Upper lobe of left lung (tissue), 4 donors: ENCODE data around the gene STK11.

Source experiments
- POLR2A ChIP-seq, 4 donors: fragments of 450-650 bp; IDR thresholded peaks; one replicate each; pipeline ENCODE4 v1.5.1; 2016 to 2017; ENCODE audit warnings: antibody characterized with exemption in 4 of 4, mild to moderate bottlenecking in 2 of 4
- TF ChIP-seq, protein P1 (sequence below), 6 experiments: fragments of 450-650 bp in 4 of 6; fragments of 200-600 bp in 2 of 6; sonication (generic) in 2 of 6; IDR thresholded peaks; one replicate each; pipeline ENCODE4 v1.5.1; 2016 to 2019; ENCODE audit warnings: antibody characterized with exemption in 6 of 6

GRCh38 chr19:1161716-1162115 is 43.9 kb upstream of the STK11 start:
- no peak for TF ChIP-seq POLR2A (IDR thresholded peaks at IDR 0.05)
- TF ChIP-seq, protein P1, sequence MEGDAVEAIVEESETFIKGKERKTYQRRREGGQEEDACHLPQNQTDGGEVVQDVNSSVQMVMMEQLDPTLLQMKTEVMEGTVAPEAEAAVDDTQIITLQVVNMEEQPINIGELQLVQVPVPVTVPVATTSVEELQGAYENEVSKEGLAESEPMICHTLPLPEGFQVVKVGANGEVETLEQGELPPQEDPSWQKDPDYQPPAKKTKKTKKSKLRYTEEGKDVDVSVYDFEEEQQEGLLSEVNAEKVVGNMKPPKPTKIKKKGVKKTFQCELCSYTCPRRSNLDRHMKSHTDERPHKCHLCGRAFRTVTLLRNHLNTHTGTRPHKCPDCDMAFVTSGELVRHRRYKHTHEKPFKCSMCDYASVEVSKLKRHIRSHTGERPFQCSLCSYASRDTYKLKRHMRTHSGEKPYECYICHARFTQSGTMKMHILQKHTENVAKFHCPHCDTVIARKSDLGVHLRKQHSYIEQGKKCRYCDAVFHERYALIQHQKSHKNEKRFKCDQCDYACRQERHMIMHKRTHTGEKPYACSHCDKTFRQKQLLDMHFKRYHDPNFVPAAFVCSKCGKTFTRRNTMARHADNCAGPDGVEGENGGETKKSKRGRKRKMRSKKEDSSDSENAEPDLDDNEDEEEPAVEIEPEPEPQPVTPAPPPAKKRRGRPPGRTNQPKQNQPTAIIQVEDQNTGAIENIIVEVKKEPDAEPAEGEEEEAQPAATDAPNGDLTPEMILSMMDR (IDR thresholded peaks at IDR 0.05) = no peak
